Ovary (tissue), 9 donors: ENCODE results near the gene ZNF182. TPM values are rescaled to one million over a fixed set of nuclear protein-coding genes. Genes with fewer than 3 reads are reported as not detected.
"Not testable (repeated sequence)": the region's sequence is repeated elsewhere in the genome, so short reads cannot be mapped to it uniquely, and the experiment has no call there.

Source experiments
- DNase-seq, 5 donors: peaks; one replicate each; pipeline ENCODE4 v3.0.0-alpha.2; 2019 to 2020
- H3K27ac ChIP-seq, 2 donors: fragments of 200-600 bp; one replicate each; pipeline versions ENCODE4 v1.5.1 to v1.8.0; 2019 to 2022
- H3K27me3 ChIP-seq: fragments of 200-600 bp; one replicate; pipeline ENCODE4 v1.8.0; 2022
- H3K36me3 ChIP-seq: fragments of 200-600 bp; sonication (generic); one replicate; pipeline ENCODE4 v1.5.1; 2019
- H3K4me1 ChIP-seq: one replicate; pipeline ENCODE4 v1.8.1; 2013; ENCODE audit warnings: mild to moderate bottlenecking, moderate library complexity; ENCODE audit not compliant: insufficient read depth
- H3K4me3 ChIP-seq: fragments of 200-600 bp; sonication (generic); one replicate; pipeline ENCODE4 v1.5.1; 2017
- H3K9me3 ChIP-seq, 2 donors: fragments of 200-600 bp in 1 of 2; sonication (generic) in 1 of 2; one replicate each; pipeline versions ENCODE4 v1.5.1 to v1.8.1; 2013 to 2019; ENCODE audit warnings: mild to moderate bottlenecking in 1 of 2, moderate library complexity in 1 of 2
- CTCF ChIP-seq, 3 donors: fragments of 450-650 bp in 2 of 3; fragments of 200-600 bp in 1 of 3; IDR thresholded peaks; one replicate each; pipeline versions ENCODE4 v1.5.1 to v1.8.0; 2016 to 2022; ENCODE audit warnings: antibody characterized with exemption in 3 of 3, mild to moderate bottlenecking in 1 of 3
- EP300 ChIP-seq: sonication (generic); formaldehyde crosslinking; IDR thresholded peaks from one replicate; pipeline ENCODE4 v1.6.1; 2017; ENCODE audit warnings: antibody characterized with exemption
- POLR2A ChIP-seq: fragments of 450-650 bp; IDR thresholded peaks from one replicate; pipeline ENCODE4 v1.6.1; 2017; ENCODE audit warnings: antibody characterized with exemption, mild to moderate bottlenecking, moderate library complexity
- WGBS, 3 donors: extraction: QIAGEN DNeasy Blood & Tissue Kit in 1 of 3; methylation state at CpG; one replicate each; pipeline versions ENCODE4 v1.1.5 to v1.1.7; 2013 to 2017; 5-methylcytosine and 5-hydroxymethylcytosine counted together
- intact Hi-C, 4 donors: fragments of 100-400 bp; cut with DNase I; formaldehyde crosslinking; loops; one replicate each; pipeline versions ENCODE4 v1.11.0 to v1.15.1; 2022 to 2023
- polyA plus RNA-seq, 2 donors: library from polyadenylated mRNA; stranded (reverse); fragments of 200-250 nt in 1 of 2; fragments of 350-450 nt in 1 of 2; fragmentation: Illumina TruSeq in 1 of 2; extraction: RNeasy Lipid Tissue Mini Kit (QIAGEN cat#74804) in 1 of 2; gene quantifications; one replicate each; pipeline ENCODE4 v1.2.3, GENCODE V29; 2013 to 2014
- total RNA-seq, 7 donors: library from RNA; depleted of rRNA in 2 of 7; stranded (reverse); fragments of >200 nt in 2 of 7; fragmentation: NEBNext Ultra II Directional in 3 of 7; extraction: Animal tissue kit (Norgen Biotek cat#: 25700) in 3 of 7; gene quantifications; one replicate each; pipeline versions ENCODE4 v1.1.0 to v1.2.4, GENCODE V29; 2016 to 2023
- donor health status: DM: no; HTN: no; CAD: no; lungs with moderate emphysema.
- donor health status: DM: no; HTN: no; CAD: no.
- donor health status: Bipolar disorder and iron deficiency.
- donor health status: DM: yes; HTN: yes; CAD: no.
- donor health status: DM: no; HTN: no; CAD: no.
- donor health status: DM: yes; HTN: yes; CAD: no.

The ZNF182 gene
- total and polyA plus RNA-seq, 9 donors, result 3.2 to 6.3 (median 5.2) TPM

GRCh38 chrX:48035891-48036290 lies 32.1 kb upstream of the ZNF182 start:
- no peaks in the 10 kb centered on the region for H3K27me3 ChIP-seq
- H3K9me3 ChIP-seq, result no peaks in the 10 kb centered on the region
- intact Hi-C loops, result no loop called here
- no peaks in the 10 kb centered on the region for H3K36me3 ChIP-seq
- TF ChIP-seq CTCF (IDR thresholded peaks at IDR 0.05) (no peak), POLR2A (no peak), EP300 (no peak)
- DNase-seq, result no peak
- 27 to 34% (median 27%) methylated on average over 4 of the region's 4 CpGs for WGBS, 3 donors
- H3K4me3 ChIP-seq, result no peak overlapping the region
- H3K27ac ChIP-seq, result no peak overlapping the region
- H3K4me1 ChIP-seq, result no peaks in the 10 kb centered on the region

- intact Hi-C loops, H3K4me3 ChIP-seq, DNase-seq, H3K9me3 ChIP-seq, H3K27me3 ChIP-seq, H3K4me1 ChIP-seq, H3K36me3 ChIP-seq, H3K27ac ChIP-seq: not testable (repeated sequence)
- 74 to 78% (median 76%) methylated on average over 10 of the region's 10 CpGs for WGBS, 3 donors
Observed at GRCh38 chrX:48030641-48031173, 26.9 kb upstream of the ZNF182 start.

- Histone ChIP-seq H3K27me3 (no peaks in the 10 kb centered on the region), H3K36me3 (no peaks in the 10 kb centered on the region), H3K27ac (no peak overlapping the region), H3K9me3 (no peaks in the 10 kb centered on the region), H3K4me3 (no peak overlapping the region), H3K4me1 (no peaks in the 10 kb centered on the region)
- no peak for TF ChIP-seq EP300
- TF ChIP-seq CTCF (IDR thresholded peaks at IDR 0.05), result no peak
- no peak for TF ChIP-seq POLR2A
- no peak for DNase-seq
- intact Hi-C loops, result no loop called here
- WGBS, 3 donors, result 75 to 84% (median 78%) methylated on average over 10 of the region's 10 CpGs
Observed at GRCh38 chrX:48030237-48030636, 26.4 kb upstream of the ZNF182 start.

GRCh38 chrX:48028091-48028490 lies 24.3 kb upstream of the ZNF182 start:
- Histone ChIP-seq H3K27me3 (no peaks in the 10 kb centered on the region), H3K9me3 (no peaks in the 10 kb centered on the region), H3K4me3 (no peak overlapping the region), H3K4me1 (no peaks in the 10 kb centered on the region), H3K27ac (no peak overlapping the region), H3K36me3 (no peaks in the 10 kb centered on the region)
- 83 to 88% (median 87%) methylated on average over 8 of the region's 8 CpGs for WGBS, 3 donors
- no peak for TF ChIP-seq EP300
- no peak for TF ChIP-seq POLR2A
- TF ChIP-seq CTCF (IDR thresholded peaks at IDR 0.05), result no peak
- DNase-seq, result no peak
- intact Hi-C loops, result loop anchor here in 2 of 4 donors (10.0 kb wide), 1 partner anchor 173 kb away; no protein-coding TSS in a partner anchor

- H3K27me3 ChIP-seq, H3K36me3 ChIP-seq, H3K9me3 ChIP-seq, H3K4me1 ChIP-seq, DNase-seq, H3K27ac ChIP-seq, H3K4me3 ChIP-seq: not testable (repeated sequence)
- intact Hi-C loops, result loop anchor here in 2 of 4 donors (10.0 kb wide), 1 partner anchor 173 kb away; no protein-coding TSS in a partner anchor
- 34 to 60% (median 52%) methylated on average over 3 to 4 of the region's 4 CpGs for WGBS, 3 donors
Observed at GRCh38 chrX:48027545-48027944, 23.8 kb upstream of the ZNF182 start.
